ENCODE data around the gene RAP1GAP. TPM values are rescaled to one million over a fixed set of nuclear protein-coding genes. Genes with fewer than 3 reads are reported as not detected.

Gene RAP1GAP
- total and polyA plus RNA-seq, 9 of the 15 experiments (the other 6 are each of a cell fraction or from before 2014, with no cell fraction given) = 0.29 to 30.2 (median 19.2) TPM

DNA sequence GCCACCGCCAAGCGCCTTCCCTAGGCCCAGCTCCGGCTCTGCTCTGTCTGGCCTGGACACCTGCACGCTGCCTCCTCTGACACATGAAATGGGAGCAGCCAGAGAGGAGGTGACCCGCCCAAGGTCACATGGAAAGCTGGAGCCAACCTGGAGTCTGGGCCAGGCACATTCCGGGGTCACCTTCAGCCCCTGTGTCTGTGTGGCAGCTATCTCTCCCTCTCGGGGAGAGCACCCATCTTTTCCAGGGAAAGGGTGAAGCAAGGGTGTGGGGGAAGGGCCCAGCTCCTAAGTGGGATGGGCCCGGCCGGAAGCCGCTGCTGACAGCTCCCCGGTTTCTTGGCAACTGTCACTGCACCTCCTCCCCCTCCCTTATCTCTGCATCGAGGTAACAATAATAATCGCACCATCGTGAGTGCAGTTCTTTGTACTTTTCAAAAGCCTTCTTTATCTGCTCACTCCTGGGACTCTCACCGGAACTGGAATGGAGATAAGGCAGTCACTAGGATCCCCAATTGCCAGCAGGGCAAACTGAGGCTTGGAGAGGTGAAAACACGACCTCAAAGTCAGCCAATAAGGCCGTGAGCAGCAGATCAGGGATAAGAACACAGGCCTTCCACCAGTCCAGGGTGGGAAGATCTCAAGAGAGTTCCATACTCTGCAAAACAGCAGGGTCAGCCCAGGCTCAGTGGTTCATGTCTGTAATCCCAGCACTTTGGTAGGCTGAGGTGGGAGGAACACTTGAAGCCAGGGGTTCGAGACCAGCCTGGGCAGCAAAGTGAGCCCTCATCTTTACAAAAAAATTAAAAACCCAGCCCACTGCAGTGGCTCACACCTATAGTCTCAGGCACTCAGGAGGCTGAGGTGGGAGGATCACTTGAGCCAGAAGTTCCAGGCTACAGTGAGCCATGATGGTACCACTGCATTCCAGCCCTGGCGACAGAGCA lies 36.9 kb downstream of the RAP1GAP start (continued):
- TF ChIP-seq, protein P1, sequence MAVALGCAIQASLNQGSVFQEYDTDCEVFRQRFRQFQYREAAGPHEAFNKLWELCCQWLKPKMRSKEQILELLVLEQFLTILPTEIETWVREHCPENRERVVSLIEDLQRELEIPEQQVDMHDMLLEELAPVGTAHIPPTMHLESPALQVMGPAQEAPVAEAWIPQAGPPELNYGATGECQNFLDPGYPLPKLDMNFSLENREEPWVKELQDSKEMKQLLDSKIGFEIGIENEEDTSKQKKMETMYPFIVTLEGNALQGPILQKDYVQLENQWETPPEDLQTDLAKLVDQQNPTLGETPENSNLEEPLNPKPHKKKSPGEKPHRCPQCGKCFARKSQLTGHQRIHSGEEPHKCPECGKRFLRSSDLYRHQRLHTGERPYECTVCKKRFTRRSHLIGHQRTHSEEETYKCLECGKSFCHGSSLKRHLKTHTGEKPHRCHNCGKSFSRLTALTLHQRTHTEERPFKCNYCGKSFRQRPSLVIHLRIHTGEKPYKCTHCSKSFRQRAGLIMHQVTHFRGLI (CRISPR knock-in tag; IDR thresholded peaks at IDR 0.05) = peak; percentile 55; the same call in 1 of the 2 replicates
- TF ChIP-seq SMARCA5 (IDR thresholded peaks at IDR 0.05) = peak; percentile 97
- peak; percentile 40; the same call in 1 of the 2 replicates for TF ChIP-seq PHF8 (IDR thresholded peaks at IDR 0.05; ENCODE audit: borderline replicate concordance, low read length)
- TF ChIP-seq XRCC5 (IDR thresholded peaks at IDR 0.05; ENCODE audit: low read depth, low read length) = 0 out of 2 replicates have a peak, but pooled peaks have one; percentile 48
- TF ChIP-seq, protein P2, sequence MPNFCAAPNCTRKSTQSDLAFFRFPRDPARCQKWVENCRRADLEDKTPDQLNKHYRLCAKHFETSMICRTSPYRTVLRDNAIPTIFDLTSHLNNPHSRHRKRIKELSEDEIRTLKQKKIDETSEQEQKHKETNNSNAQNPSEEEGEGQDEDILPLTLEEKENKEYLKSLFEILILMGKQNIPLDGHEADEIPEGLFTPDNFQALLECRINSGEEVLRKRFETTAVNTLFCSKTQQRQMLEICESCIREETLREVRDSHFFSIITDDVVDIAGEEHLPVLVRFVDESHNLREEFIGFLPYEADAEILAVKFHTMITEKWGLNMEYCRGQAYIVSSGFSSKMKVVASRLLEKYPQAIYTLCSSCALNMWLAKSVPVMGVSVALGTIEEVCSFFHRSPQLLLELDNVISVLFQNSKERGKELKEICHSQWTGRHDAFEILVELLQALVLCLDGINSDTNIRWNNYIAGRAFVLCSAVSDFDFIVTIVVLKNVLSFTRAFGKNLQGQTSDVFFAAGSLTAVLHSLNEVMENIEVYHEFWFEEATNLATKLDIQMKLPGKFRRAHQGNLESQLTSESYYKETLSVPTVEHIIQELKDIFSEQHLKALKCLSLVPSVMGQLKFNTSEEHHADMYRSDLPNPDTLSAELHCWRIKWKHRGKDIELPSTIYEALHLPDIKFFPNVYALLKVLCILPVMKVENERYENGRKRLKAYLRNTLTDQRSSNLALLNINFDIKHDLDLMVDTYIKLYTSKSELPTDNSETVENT (CRISPR knock-in tag; IDR thresholded peaks at IDR 0.05) = peak; percentile 14; the same call in 1 of the 2 replicates
- TF ChIP-seq, protein P3, sequence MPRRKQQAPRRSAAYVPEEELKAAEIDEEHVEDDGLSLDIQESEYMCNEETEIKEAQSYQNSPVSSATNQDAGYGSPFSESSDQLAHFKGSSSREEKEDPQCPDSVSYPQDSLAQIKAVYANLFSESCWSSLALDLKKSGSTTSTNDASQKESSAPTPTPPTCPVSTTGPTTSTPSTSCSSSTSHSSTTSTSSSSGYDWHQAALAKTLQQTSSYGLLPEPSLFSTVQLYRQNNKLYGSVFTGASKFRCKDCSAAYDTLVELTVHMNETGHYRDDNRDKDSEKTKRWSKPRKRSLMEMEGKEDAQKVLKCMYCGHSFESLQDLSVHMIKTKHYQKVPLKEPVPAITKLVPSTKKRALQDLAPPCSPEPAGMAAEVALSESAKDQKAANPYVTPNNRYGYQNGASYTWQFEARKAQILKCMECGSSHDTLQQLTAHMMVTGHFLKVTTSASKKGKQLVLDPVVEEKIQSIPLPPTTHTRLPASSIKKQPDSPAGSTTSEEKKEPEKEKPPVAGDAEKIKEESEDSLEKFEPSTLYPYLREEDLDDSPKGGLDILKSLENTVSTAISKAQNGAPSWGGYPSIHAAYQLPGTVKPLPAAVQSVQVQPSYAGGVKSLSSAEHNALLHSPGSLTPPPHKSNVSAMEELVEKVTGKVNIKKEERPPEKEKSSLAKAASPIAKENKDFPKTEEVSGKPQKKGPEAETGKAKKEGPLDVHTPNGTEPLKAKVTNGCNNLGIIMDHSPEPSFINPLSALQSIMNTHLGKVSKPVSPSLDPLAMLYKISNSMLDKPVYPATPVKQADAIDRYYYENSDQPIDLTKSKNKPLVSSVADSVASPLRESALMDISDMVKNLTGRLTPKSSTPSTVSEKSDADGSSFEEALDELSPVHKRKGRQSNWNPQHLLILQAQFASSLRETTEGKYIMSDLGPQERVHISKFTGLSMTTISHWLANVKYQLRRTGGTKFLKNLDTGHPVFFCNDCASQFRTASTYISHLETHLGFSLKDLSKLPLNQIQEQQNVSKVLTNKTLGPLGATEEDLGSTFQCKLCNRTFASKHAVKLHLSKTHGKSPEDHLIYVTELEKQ (CRISPR knock-in tag; IDR thresholded peaks at IDR 0.05) = no peak
- peak; percentile 48; the same call in 1 of the 2 replicates for TF ChIP-seq EHMT2 (IDR thresholded peaks at IDR 0.05)
- TF ChIP-seq EP300 (IDR thresholded peaks at IDR 0.05; ENCODE audit: low read length) = peak; percentile 93
- TF ChIP-seq ETV6 (IDR thresholded peaks at IDR 0.05; ENCODE audit: borderline replicate concordance in 1 of 2, low read depth in 2 of 2, low read length in 1 of 2) = 0 out of 4 replicates have a peak, but pooled peaks of 1 of the 2 experiments have one; percentile 63
- TF ChIP-seq ETV6 (CRISPR knock-in tag; IDR thresholded peaks at IDR 0.05; ENCODE audit: borderline replicate concordance) = no peak
- TF ChIP-seq ZNF324 (CRISPR knock-in tag; IDR thresholded peaks at IDR 0.05) = no peak
- TF ChIP-seq, protein P4, sequence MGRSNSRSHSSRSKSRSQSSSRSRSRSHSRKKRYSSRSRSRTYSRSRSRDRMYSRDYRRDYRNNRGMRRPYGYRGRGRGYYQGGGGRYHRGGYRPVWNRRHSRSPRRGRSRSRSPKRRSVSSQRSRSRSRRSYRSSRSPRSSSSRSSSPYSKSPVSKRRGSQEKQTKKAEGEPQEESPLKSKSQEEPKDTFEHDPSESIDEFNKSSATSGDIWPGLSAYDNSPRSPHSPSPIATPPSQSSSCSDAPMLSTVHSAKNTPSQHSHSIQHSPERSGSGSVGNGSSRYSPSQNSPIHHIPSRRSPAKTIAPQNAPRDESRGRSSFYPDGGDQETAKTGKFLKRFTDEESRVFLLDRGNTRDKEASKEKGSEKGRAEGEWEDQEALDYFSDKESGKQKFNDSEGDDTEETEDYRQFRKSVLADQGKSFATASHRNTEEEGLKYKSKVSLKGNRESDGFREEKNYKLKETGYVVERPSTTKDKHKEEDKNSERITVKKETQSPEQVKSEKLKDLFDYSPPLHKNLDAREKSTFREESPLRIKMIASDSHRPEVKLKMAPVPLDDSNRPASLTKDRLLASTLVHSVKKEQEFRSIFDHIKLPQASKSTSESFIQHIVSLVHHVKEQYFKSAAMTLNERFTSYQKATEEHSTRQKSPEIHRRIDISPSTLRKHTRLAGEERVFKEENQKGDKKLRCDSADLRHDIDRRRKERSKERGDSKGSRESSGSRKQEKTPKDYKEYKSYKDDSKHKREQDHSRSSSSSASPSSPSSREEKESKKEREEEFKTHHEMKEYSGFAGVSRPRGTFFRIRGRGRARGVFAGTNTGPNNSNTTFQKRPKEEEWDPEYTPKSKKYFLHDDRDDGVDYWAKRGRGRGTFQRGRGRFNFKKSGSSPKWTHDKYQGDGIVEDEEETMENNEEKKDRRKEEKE (IDR thresholded peaks at IDR 0.05; ENCODE audit: borderline replicate concordance in 1 of 2, control insufficient read depth in 1 of 2, low read depth in 2 of 2, low read length in 1 of 2) = no peak
- TF ChIP-seq BACH1 (tag; IDR thresholded peaks at IDR 0.05) = no peak; the same call in 1 of the 2 replicates
- peak; percentile 100 for TF ChIP-seq SOX6 (IDR thresholded peaks at IDR 0.05)
- peak in 1 of 2 experiments; percentile 83; a peak in 2 of 3 replicates for TF ChIP-seq CBX3 (IDR thresholded peaks at IDR 0.05; ENCODE audit: borderline replicate concordance in 1 of 2, low read length in 2 of 2)

Data from K562 (cell line).